RPMI7951 (cell line): Measurements from ENCODE around the gene CIAO1. TPM values are rescaled to one million over a fixed set of nuclear protein-coding genes. Genes with fewer than 3 reads are reported as not detected.

Experiments
- total RNA-seq: library from RNA; depleted of rRNA; stranded (reverse); fragments of >200 nt; shearing (Covaris generic); gene quantifications from 2 replicates; pipeline ENCODE4 v1.2.3, GENCODE V29; 2014; rRNA removed

CIAO1 gene
- total RNA-seq, 1 experiment from 2014 or later, result 116 TPM

Other genes with a start within 250 kb of the CIAO1 start
- not detected in 2 replicates for gene GPAT2, start 231.3 kb upstream of the CIAO1 start, total RNA-seq
- not detected in 2 replicates for gene ADRA2B, start 149.7 kb upstream of the CIAO1 start, total RNA-seq
- not detected in 2 replicates for gene ASTL, start 127.7 kb upstream of the CIAO1 start, total RNA-seq
- 0.49 and 0.84 TPM in 2 replicates for gene DUSP2, start 120.8 kb upstream of the CIAO1 start, total RNA-seq
- gene STARD7, start 57.4 kb upstream of the CIAO1 start, total RNA-seq, result 131 and 142 TPM in 2 replicates
- gene TMEM127, start 228 bp upstream of the CIAO1 start, total RNA-seq, result 21.3 and 23.5 TPM in 2 replicates
- gene SNRNP200, start 39.3 kb downstream of the CIAO1 start, total RNA-seq, result 46.1 and 49.3 TPM in 2 replicates
- gene ITPRIPL1, start 59.1 kb downstream of the CIAO1 start, total RNA-seq, result 14.5 and 15.9 TPM in 2 replicates
- 58.5 and 69.2 TPM in 2 replicates for gene NCAPH, start 69.5 kb downstream of the CIAO1 start, total RNA-seq
- 0.48 TPM in 1 of 2 replicates, not detected in the other for gene NEURL3, start 239.1 kb downstream of the CIAO1 start, total RNA-seq